Neural cell (in vitro differentiated cells): ENCODE data around the gene TBX2.

Source experiments
- CTCF ChIP-seq: fragments of 450-650 bp; IDR thresholded peaks from 2 replicates; pipeline ENCODE4 v1.5.1; 2014; ENCODE audit warnings: antibody characterized with exemption, mild to moderate bottlenecking, moderate library complexity; ENCODE audit not compliant: poor library complexity, severe bottlenecking
- EZH2 ChIP-seq: fragments of 200-600, 300-800 bp; shearing (Covaris generic), sonication (generic); IDR thresholded peaks from 2 replicates; pipeline ENCODE4 v1.6.1; 2014; ENCODE audit warnings: antibody characterized with exemption, low read length, borderline replicate concordance, mild to moderate bottlenecking; ENCODE audit not compliant: insufficient read depth, poor library complexity, severe bottlenecking
- POLR2AphosphoS5 ChIP-seq: IDR thresholded peaks from 2 replicates; pipeline ENCODE4 v1.6.1; 2012
- REST ChIP-seq: IDR thresholded peaks from 2 replicates; pipeline ENCODE4 v1.6.1; 2012; ENCODE audit warnings: borderline replicate concordance
- TAF1 ChIP-seq: IDR thresholded peaks from 2 replicates; pipeline ENCODE4 v1.6.1; 2012; ENCODE audit warnings: low read depth

GRCh38 chr17:61456688-61457225 lies 57.1 kb downstream of the TBX2 start:
- no peak for TF ChIP-seq EZH2
- TF ChIP-seq CTCF: no peak
- TF ChIP-seq POLR2AphosphoS5: no peak
- no peak for TF ChIP-seq REST
- no peak for TF ChIP-seq TAF1
